ENCODE data around the gene UBLCP1. TPM values are rescaled to one million over a fixed set of nuclear protein-coding genes. Genes with fewer than 3 reads are reported as not detected.

UBLCP1 gene
- total and polyA plus RNA-seq, 2 donors (not counting 1 experiment from before 2014, with no cell fraction given) = 9.6 to 25.1 TPM

- H4K20me1 ChIP-seq (ENCODE audit: control insufficient read depth, insufficient read depth, low read length, poor library complexity, severe bottlenecking) = no peaks in the 10 kb centered on the region
- Mint-ChIP-seq H3K4me3 (peak overlapping the region; percentile 93), H3K9me3 (ENCODE audit: insufficient read depth) (no peaks in the 10 kb centered on the region), H3K27me3 (no peaks in the 10 kb centered on the region), H3K4me1 (peaks cover 49% of the 10 kb centered on the region), H3K27ac (peak overlapping the region; percentile 98)
- H3K36me3 ChIP-seq (replicated peaks in 1 of 2; ENCODE audit: control extremely low read depth in 1 of 2, control insufficient read depth in 1 of 2, extremely low read depth in 1 of 2, insufficient read depth in 2 of 2, low read length in 1 of 2) = no peaks in the 10 kb centered on the region
- peak overlapping the region; percentile 83 for H2AFZ ChIP-seq (ENCODE audit: insufficient read depth, low read depth, low read length, poor library complexity, severe bottlenecking)
- no peaks in the 10 kb centered on the region for H3K9me3 ChIP-seq (ENCODE audit: control extremely low read depth in 1 of 3, control insufficient read depth in 2 of 3, insufficient read depth in 1 of 3, low read length in 2 of 3)
- peaks cover 4% of the 10 kb centered on the region for H3K79me2 ChIP-seq (ENCODE audit: control insufficient read depth, insufficient read depth, low read length)
- H3K4me1 ChIP-seq (ENCODE audit: control insufficient read depth in 2 of 2, insufficient read depth in 2 of 2, low read length in 2 of 2) = peaks cover 40 to 55% of the 10 kb centered on the region in 2 donors
- peak overlapping the region; percentile 92 to 93 for H3K27ac ChIP-seq (ENCODE audit: low read length in 2 of 2)
- peak overlapping the region; percentile 72 for H3K9ac ChIP-seq (ENCODE audit: low read length)
- intact Hi-C loops (cut with micrococcal nuclease) = loop anchor here (1.0 to 10.0 kb wide), 9 partner anchors 96 to 786 kb away; partner anchors contain the start of genes ADRA1B, PWWP2A and TTC1
- CTCF ChIA-PET = interaction anchor here (0.9 to 2.7 kb wide), 14 partner anchors 9 to 656 kb away, joined by 3 to 20 read pairs (median 4); no protein-coding TSS in a partner anchor
- peak; percentile 83 for DNase-seq
- H3K4me2 ChIP-seq (replicated peaks; ENCODE audit: low read depth, low read length, poor library complexity, severe bottlenecking) = peak overlapping the region; percentile 93
- POLR2A ChIA-PET = interaction anchor here (0.5 to 1.2 kb wide), 3 partner anchors 83 to 656 kb away, joined by 3 to 5 read pairs (median 4); no protein-coding TSS in a partner anchor
- H3K27me3 ChIP-seq (replicated peaks in 1 of 4; ENCODE audit: control extremely low read depth in 1 of 4, control insufficient read depth in 3 of 4, insufficient read depth in 4 of 4, low read length in 3 of 4) = no peaks in the 10 kb centered on the region
- WGBS (ENCODE audit: insufficient coverage) = 4% methylated on average over 41 of the region's 50 CpGs
- peak; percentile 55 for ATAC-seq (ENCODE audit: low read depth)
- TF ChIP-seq EZH2 (IDR thresholded peaks at IDR 0.05; ENCODE audit: borderline replicate concordance, insufficient read depth, low read depth, low read length, poor library complexity, severe bottlenecking) (no peak), CTCF (IDR thresholded peaks at IDR 0.05) (peak; percentile 83)
- H3K4me3 ChIP-seq (ENCODE audit: control extremely low read depth in 1 of 5, extremely low read depth in 1 of 5, insufficient read depth in 1 of 5, low read depth in 2 of 5, low read length in 4 of 5) = peak overlapping the region in 4 of 5 experiments; percentile 51 to 65 (median 56)
These were observed 68.2 kb downstream of the UBLCP1 start for GRCh38 chr5:159331093-159331973.
